Glutamatergic neuron (in vitro differentiated cells): ENCODE results near the gene DMWD. TPM values are rescaled to one million over a fixed set of nuclear protein-coding genes. Genes with fewer than 3 reads are reported as not detected.

Source experiments
- DNase-seq: peaks from one replicate; pipeline ENCODE4 v3.0.0; 2022
- H3K27ac Mint-ChIP-seq: one replicate; pipeline ENCODE4 v1.8.0; 2020; ENCODE audit warnings: mild to moderate bottlenecking, mixed read lengths, inconsistent platforms; ENCODE audit not compliant: unreplicated experiment
- H3K27me3 Mint-ChIP-seq: one replicate; pipeline ENCODE4 v1.8.0; 2020; ENCODE audit warnings: mild to moderate bottlenecking, moderate library complexity, mixed read lengths, inconsistent platforms; ENCODE audit not compliant: unreplicated experiment
- H3K36me3 Mint-ChIP-seq: one replicate; pipeline ENCODE4 v1.8.0; 2020; ENCODE audit warnings: mild to moderate bottlenecking, mixed read lengths, inconsistent platforms; ENCODE audit not compliant: unreplicated experiment
- H3K4me1 Mint-ChIP-seq: one replicate; pipeline ENCODE4 v1.8.0; 2020; ENCODE audit warnings: mild to moderate bottlenecking, low read depth, mixed read lengths, inconsistent platforms; ENCODE audit not compliant: unreplicated experiment
- H3K4me3 Mint-ChIP-seq: one replicate; pipeline ENCODE4 v1.8.0; 2020; ENCODE audit warnings: mild to moderate bottlenecking, mixed read lengths, inconsistent platforms; ENCODE audit not compliant: unreplicated experiment
- H3K9me3 Mint-ChIP-seq: one replicate; pipeline ENCODE4 v1.8.0; 2020; ENCODE audit warnings: mild to moderate bottlenecking, moderate library complexity, mixed read lengths, inconsistent platforms; ENCODE audit not compliant: unreplicated experiment
- CTCF ChIP-seq: fragments of 200-600 bp; sonication (generic); IDR thresholded peaks from one replicate; pipeline ENCODE4 v1.5.0; 2021; ENCODE audit not compliant: partially characterized antibody, unreplicated experiment
- total RNA-seq: library from RNA; stranded (reverse); fragmentation: NEBNext Ultra II Directional; extraction: Animal tissue kit (Norgen Biotek cat#: 25700); gene quantifications from one replicate; pipeline ENCODE4 v1.2.1, GENCODE V29; 2021; ENCODE audit not compliant: unreplicated experiment

DMWD gene
- total RNA-seq, 1 donor from 2014 or later, result 123 TPM

- Mint-ChIP-seq H3K27me3 (peaks cover 25% of the 10 kb centered on the region), H3K27ac (peak overlapping the region; percentile 96), H3K9me3 (peaks cover 18% of the 10 kb centered on the region), H3K4me1 (peaks cover 2% of the 10 kb centered on the region), H3K36me3 (no peaks in the 10 kb centered on the region), H3K4me3 (peak overlapping the region; percentile 90)
- DNase-seq, result peak; percentile 96
- TF ChIP-seq CTCF, result peak; percentile 100
Measured at GRCh38 chr19:45770192-45771101, 22.2 kb downstream of the DMWD start.

- Mint-ChIP-seq H3K27ac (peak overlapping the region; percentile 96), H3K4me1 (peaks cover 4% of the 10 kb centered on the region), H3K36me3 (no peaks in the 10 kb centered on the region), H3K9me3 (peaks cover 18% of the 10 kb centered on the region), H3K4me3 (peak overlapping the region; percentile 90), H3K27me3 (peaks cover 25% of the 10 kb centered on the region)
- peak; percentile 42 for DNase-seq
- TF ChIP-seq CTCF, result no peak
Measured at GRCh38 chr19:45769821-45770191, 22.8 kb downstream of the DMWD start.

GRCh38 chr19:45768984-45769782 lies 23.5 kb downstream of the DMWD start, which contains the start of gene SIX5:
Gene SIX5 (minus strand): TSS chr19:45769252. CDS start chr19:45768844, 408 bp downstream.
- Mint-ChIP-seq H3K9me3 (peaks cover 18% of the 10 kb centered on the region), H3K27ac (peak within 1 kb of the TSS; percentile 96), H3K4me1 (peaks cover 5% of the 10 kb centered on the region), H3K27me3 (peaks cover 25% of the 10 kb centered on the region), H3K4me3 (peak within 1 kb of the TSS; percentile 90), H3K36me3 (no peaks in the 10 kb centered on the region)
- TF ChIP-seq CTCF, result no peak
- DNase-seq, result peak; percentile 99

- Mint-ChIP-seq H3K4me3 (peak overlapping the region; percentile 79), H3K4me1 (peaks cover 5% of the 10 kb centered on the region), H3K27ac (no peak overlapping the region), H3K9me3 (peaks cover 18% of the 10 kb centered on the region), H3K27me3 (peaks cover 25% of the 10 kb centered on the region), H3K36me3 (no peaks in the 10 kb centered on the region)
- TF ChIP-seq CTCF, result no peak
- DNase-seq, result no peak
Measured at GRCh38 chr19:45768655-45768983, 24.0 kb downstream of the DMWD start.
